GM21367 (cell line): ENCODE data around the gene PLCXD1.
"Not testable (repeated sequence)": the region's sequence is repeated elsewhere in the genome, so short reads cannot be mapped to it uniquely, and the experiment has no call there.

ENCODE experiments used
- ATAC-seq: cut with Tn5 transposase; IDR thresholded peaks from one replicate; pipeline ENCODE4 v1.9.1; 2021; ENCODE audit not compliant: unreplicated experiment

PLCXD1 gene

GRCh38 chrX:262381-262909 lies 18.7 kb upstream of the PLCXD1 start:
- ATAC-seq, result peak; percentile 51

GRCh38 chrX:264006-264405 lies 17.2 kb upstream of the PLCXD1 start:
- not testable (repeated sequence) for ATAC-seq

GRCh38 chrX:264634-265455 lies 16.3 kb upstream of the PLCXD1 start:
- ATAC-seq, result no peak

GRCh38 chrX:265502-265901 lies 15.7 kb upstream of the PLCXD1 start:
- no peak for ATAC-seq

GRCh38 chrX:267771-268261 lies 13.4 kb upstream of the PLCXD1 start:
- ATAC-seq, result no peak

- ATAC-seq, result no peak
Measured at GRCh38 chrX:270848-271367, 10.3 kb upstream of the PLCXD1 start.

- no peak for ATAC-seq
Measured at GRCh38 chrX:274904-275475, 6.2 kb upstream of the PLCXD1 start.

- peak; percentile 16 for ATAC-seq
Measured at GRCh38 chrX:275476-275966, 5.7 kb upstream of the PLCXD1 start.

- ATAC-seq, result peak; percentile 74
Measured at GRCh38 chrX:275967-276580, 5.1 kb upstream of the PLCXD1 start.

GRCh38 chrX:276581-277201 lies 4.5 kb upstream of the PLCXD1 start:
- ATAC-seq, result peak; percentile 4

GRCh38 chrX:279757-280604 lies 1.2 kb upstream of the PLCXD1 start:
- not testable (repeated sequence) for ATAC-seq

- not testable (repeated sequence) for ATAC-seq
Measured at GRCh38 chrX:280722-281121, 459 bp upstream of the PLCXD1 start.

GRCh38 chrX:282000-282681 lies 960 bp downstream of the PLCXD1 start:
- not testable (repeated sequence) for ATAC-seq

GRCh38 chrX:283115-283845 lies 2.1 kb downstream of the PLCXD1 start:
- peak; percentile 99 for ATAC-seq

- no peak for ATAC-seq
Measured at GRCh38 chrX:285076-285677, 4.0 kb downstream of the PLCXD1 start.

GRCh38 chrX:287670-288069 lies 6.5 kb downstream of the PLCXD1 start:
- no peak for ATAC-seq

GRCh38 chrX:288561-288991 lies 7.4 kb downstream of the PLCXD1 start:
- no peak for ATAC-seq

GRCh38 chrX:290476-291166 lies 9.4 kb downstream of the PLCXD1 start:
- no peak for ATAC-seq
